Natural killer cell (primary cell): ENCODE measurements around the gene LEFTY1. TPM values are rescaled to one million over a fixed set of nuclear protein-coding genes. Genes with fewer than 3 reads are reported as not detected.

ENCODE experiments used
- ATAC-seq, 3 donors: fragments of 150-1000 bp in 2 of 3; fragments of 200-7000 bp in 1 of 3; cut with Tn5 transposase; 1 replicate in 1 of 3; 2 replicates in 2 of 3; pipeline ENCODE4 v1.10.0; 2021; ENCODE audit warnings: mild to moderate bottlenecking in 2 of 3, moderate library complexity in 2 of 3
- DNase-seq, 2 donors: peaks; one replicate each; pipeline versions ENCODE4 v3.0.0 to v3.0.0-alpha.2; 2013 to 2021; ENCODE audit warnings: mixed read lengths in 1 of 2
- H3K27ac ChIP-seq: one replicate; pipeline ENCODE4 v1.5.1; 2013; ENCODE audit warnings: mild to moderate bottlenecking, low read length
- H3K27me3 ChIP-seq: one replicate; pipeline ENCODE4 v1.6.1; 2013; ENCODE audit warnings: low read length; ENCODE audit not compliant: control insufficient read depth, insufficient read depth
- H3K36me3 ChIP-seq: one replicate; pipeline ENCODE4 v1.6.1; 2013; ENCODE audit warnings: low read length; ENCODE audit not compliant: control insufficient read depth, insufficient read depth
- H3K4me1 ChIP-seq: one replicate; pipeline ENCODE4 v1.6.1; 2013; ENCODE audit warnings: low read length; ENCODE audit not compliant: control insufficient read depth, insufficient read depth
- H3K4me3 ChIP-seq: one replicate; pipeline ENCODE4 v1.5.1; 2013; ENCODE audit warnings: low read length
- H3K9me3 ChIP-seq: one replicate; pipeline ENCODE4 v1.6.1; 2013; ENCODE audit warnings: low read length; ENCODE audit not compliant: control insufficient read depth, insufficient read depth
- H3K27ac Mint-ChIP-seq, 2 donors: one replicate each; pipeline ENCODE4 v1.8.0; 2022; ENCODE audit warnings: mild to moderate bottlenecking in 2 of 2, mixed read lengths in 2 of 2, moderate library complexity in 1 of 2
- H3K27me3 Mint-ChIP-seq, 2 donors: one replicate each; pipeline ENCODE4 v1.8.0; 2022; ENCODE audit warnings: low read depth in 2 of 2, mixed read lengths in 2 of 2
- H3K36me3 Mint-ChIP-seq: one replicate; pipeline ENCODE4 v1.8.0; 2022; ENCODE audit warnings: mixed read lengths
- H3K4me1 Mint-ChIP-seq, 2 donors: one replicate each; pipeline ENCODE4 v1.8.0; 2022; ENCODE audit warnings: mixed read lengths in 2 of 2
- H3K4me3 Mint-ChIP-seq: one replicate; pipeline ENCODE4 v1.8.0; 2022; ENCODE audit warnings: mild to moderate bottlenecking, moderate library complexity, mixed read lengths
- H3K9me3 Mint-ChIP-seq, 2 donors: one replicate each; pipeline ENCODE4 v1.8.0; 2022; ENCODE audit warnings: mixed read lengths in 2 of 2
- CTCF ChIP-seq: fragments of 200-600 bp; IDR thresholded peaks from one replicate; pipeline ENCODE4 v1.8.0; 2022; ENCODE audit warnings: antibody characterized with exemption
- WGBS: methylation state at CpG from one replicate; pipeline ENCODE4 v1.1.7; 2013; ENCODE audit warnings: missing lambda C conversion rate; ENCODE audit not compliant: insufficient coverage; 5-methylcytosine and 5-hydroxymethylcytosine counted together
- intact Hi-C: fragments of 100-400 bp; cut with micrococcal nuclease; formaldehyde crosslinking; loops from one replicate; pipeline ENCODE4 v1.14.2; 2022
- total RNA-seq, 4 donors: library from RNA; stranded (reverse); fragments of 120-200 nt in 1 of 4; gene quantifications; one replicate each; pipeline versions ENCODE4 v1.2.3 to v1.2.4, GENCODE V29; 2013 to 2022

LEFTY1 gene
- total RNA-seq, 3 donors from 2014 or later (not counting 1 experiment from before 2014, with no cell fraction given), result not detected

DNA sequence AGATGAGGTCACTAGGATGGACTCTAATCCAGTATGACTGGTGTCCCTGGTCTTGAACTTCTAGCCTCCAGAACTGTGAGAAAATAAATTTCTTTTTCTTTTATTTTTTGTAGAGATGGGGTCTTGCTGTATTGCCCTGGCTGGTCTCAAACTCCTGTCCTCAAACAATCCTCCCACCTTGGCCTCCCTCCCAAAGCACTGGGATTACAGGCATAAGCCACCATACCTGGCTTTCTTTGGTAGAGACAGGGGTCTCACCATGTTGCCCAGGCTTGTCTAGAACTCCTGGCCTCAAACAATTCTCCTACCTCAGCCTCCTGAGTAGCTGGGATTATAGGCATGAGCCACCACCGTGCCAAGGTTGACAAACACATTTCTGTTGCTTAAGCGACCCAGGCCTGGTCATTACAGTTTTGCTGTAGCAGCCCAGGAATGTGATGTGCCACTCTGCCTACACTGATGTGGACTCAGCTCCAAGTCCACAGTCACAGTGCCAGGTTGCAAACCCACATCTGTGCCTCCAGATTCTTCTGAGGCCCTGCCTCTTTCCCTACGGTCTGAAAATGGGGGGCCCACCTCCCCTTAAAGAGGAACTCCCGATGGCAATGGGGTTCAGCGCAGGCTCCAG, 19.2 kb upstream of the LEFTY1 start:
- TF ChIP-seq CTCF, result no peak
- Histone ChIP-seq H3K4me1 (peaks cover 14% of the 10 kb centered on the region), H3K4me3 (no peak overlapping the region), H3K27me3 (no peaks in the 10 kb centered on the region), H3K27ac (no peak overlapping the region), H3K9me3 (no peaks in the 10 kb centered on the region), H3K36me3 (no peaks in the 10 kb centered on the region)
- Mint-ChIP-seq H3K9me3 (no peaks in the 10 kb centered on the region), H3K4me3 (no peak overlapping the region), H3K4me1 (peaks cover 9 to 10% of the 10 kb centered on the region in 2 donors), H3K36me3 (no peaks in the 10 kb centered on the region), H3K27me3 (no peaks in the 10 kb centered on the region), H3K27ac (no peak overlapping the region)
- ATAC-seq, result no peak
- 90% methylated on average over 5 of the region's 5 CpGs for WGBS
- intact Hi-C loops, result no loop called here
- no peak for DNase-seq

GRCh38 chr1:225907341-225907740, 18.4 kb upstream of the LEFTY1 start:
- Mint-ChIP-seq H3K27ac (no peak overlapping the region), H3K9me3 (no peaks in the 10 kb centered on the region), H3K27me3 (no peaks in the 10 kb centered on the region), H3K4me1 (peaks cover 9 to 10% of the 10 kb centered on the region in 2 donors), H3K4me3 (no peak overlapping the region), H3K36me3 (no peaks in the 10 kb centered on the region)
- Histone ChIP-seq H3K4me3 (no peak overlapping the region), H3K36me3 (no peaks in the 10 kb centered on the region), H3K4me1 (peaks cover 14% of the 10 kb centered on the region), H3K27me3 (no peaks in the 10 kb centered on the region), H3K9me3 (no peaks in the 10 kb centered on the region), H3K27ac (no peak overlapping the region)
- ATAC-seq (no peak), DNase-seq (no peak)
- intact Hi-C loops, result no loop called here
- WGBS, result 95% methylated on average over 7 of the region's 7 CpGs
- TF ChIP-seq CTCF, result no peak

GRCh38 chr1:225906467-225906866, 17.5 kb upstream of the LEFTY1 start:
- Mint-ChIP-seq H3K27ac (no peak overlapping the region), H3K27me3 (no peaks in the 10 kb centered on the region), H3K9me3 (no peaks in the 10 kb centered on the region), H3K4me1 (peaks cover 5% of the 10 kb centered on the region in 2 donors), H3K4me3 (no peak overlapping the region), H3K36me3 (no peaks in the 10 kb centered on the region)
- no peak overlapping the region for H3K27ac ChIP-seq
- no peak for TF ChIP-seq CTCF
- DNase-seq, result no peak
- H3K27me3 ChIP-seq, result no peaks in the 10 kb centered on the region
- H3K9me3 ChIP-seq, result no peaks in the 10 kb centered on the region
- peaks cover 9% of the 10 kb centered on the region for H3K4me1 ChIP-seq
- intact Hi-C loops, result no loop called here
- H3K36me3 ChIP-seq, result no peaks in the 10 kb centered on the region
- 92% methylated on average over 6 of the region's 6 CpGs for WGBS
- H3K4me3 ChIP-seq, result no peak overlapping the region
- no peak for ATAC-seq

DNA sequence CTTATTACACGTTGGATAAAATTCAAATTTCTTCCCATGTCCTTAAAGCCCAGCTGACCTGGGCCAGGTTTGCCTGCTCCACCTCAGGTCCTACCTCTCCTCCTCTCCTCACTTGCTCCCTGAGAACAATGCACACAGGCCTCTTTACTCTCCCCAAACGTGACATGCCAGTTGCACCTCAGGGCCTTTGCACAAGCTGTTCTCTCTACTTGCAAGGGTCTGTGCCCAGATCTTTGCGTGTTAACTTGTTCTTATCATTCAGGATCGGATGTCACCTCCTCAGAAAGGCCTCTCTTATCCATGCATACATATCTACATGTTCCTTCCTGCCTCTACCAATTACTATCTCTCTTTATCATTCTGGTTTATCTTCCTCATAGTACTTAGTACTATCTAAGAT, 14.7 kb upstream of the LEFTY1 start:
- ATAC-seq (no peak), DNase-seq (no peak)
- H3K4me3 ChIP-seq, result no peak overlapping the region
- H3K4me1 Mint-ChIP-seq, result no peaks in the 10 kb centered on the region
- H3K27me3 Mint-ChIP-seq, result peaks cover 0 to 6% of the 10 kb centered on the region in 2 donors
- H3K4me1 ChIP-seq, result peaks cover 6% of the 10 kb centered on the region
- intact Hi-C loops, result no loop called here
- H3K27ac ChIP-seq, result no peak overlapping the region
- H3K27ac Mint-ChIP-seq, result no peak overlapping the region
- H3K36me3 Mint-ChIP-seq, result no peaks in the 10 kb centered on the region
- H3K36me3 ChIP-seq, result no peaks in the 10 kb centered on the region
- H3K9me3 Mint-ChIP-seq, result no peaks in the 10 kb centered on the region
- no peaks in the 10 kb centered on the region for H3K27me3 ChIP-seq
- no peaks in the 10 kb centered on the region for H3K9me3 ChIP-seq
- 92% methylated on average over 4 of the region's 4 CpGs for WGBS
- no peak for TF ChIP-seq CTCF
- no peak overlapping the region for H3K4me3 Mint-ChIP-seq
